K562 (cell line): Measurements from ENCODE around the gene UBL5. TPM values are rescaled to one million over a fixed set of nuclear protein-coding genes. Genes with fewer than 3 reads are reported as not detected.
A peak's percentile ranks its signal among the peaks of the same experiment; 100 is the strongest.

Experiments
- ATAC-seq: fragments of 200-7000 bp; cut with Tn5 transposase; 3 replicates; pipeline ENCODE4 v1.9.1; 2020; ENCODE audit warnings: moderate library complexity
- BruUV-seq: library from RNA; stranded (reverse); fragments of 400-500 nt; replicated peaks from 2 replicates; lab custom pipeline; 2021; lab: Mats Ljungman, UMichigan
- CTCF ChIA-PET: fragments of 300-600 bp; formaldehyde crosslinking; extraction: SDS; loops from one replicate; lab custom pipeline; 2021; ENCODE audit warnings: low intra/inter-chr PET ratio; lab: Yijun Ruan, JAX
- POLR2A ChIA-PET: fragments of 300-600, 350-650 bp; sonication (Branson Sonifier 250); formaldehyde crosslinking; extraction: SDS; loops from one replicate; lab custom pipeline; 2021; ENCODE audit warnings: antibody characterized with exemption, inconsistent platforms; lab: Yijun Ruan, JAX
- DNase-seq, 4 experiments: peaks; one replicate each; pipeline versions ENCODE4 v3.0.0 to v3.0.0-alpha.2; 2011 to 2018; ENCODE audit warnings: low spot score in 3 of 4, mixed read lengths in 3 of 4; ENCODE audit errors: extremely low read depth in 1 of 4
- FAIRE-seq: peaks from 2 replicates; lab custom pipeline; 2011; peaks lifted over from hg19 to GRCh38; lab: Jason Lieb, UNC
- H2AFZ ChIP-seq: 2 replicates; pipeline ENCODE4 v1.6.0; 2011; ENCODE audit warnings: low read depth, low read length, control low read depth, inconsistent platforms
- H3K27ac ChIP-seq: fragments of 200-600 bp; 3 replicates; pipeline ENCODE4 v1.8.0; 2011; ENCODE audit warnings: low read depth, mild to moderate bottlenecking, control low read depth, inconsistent platforms, low read length, moderate library complexity, mixed read lengths; ENCODE audit errors: extremely low read depth
- H3K27me3 ChIP-seq, 2 experiments: fragments of 300-600 bp in 1 of 2; 2 replicates in 1 of 2; 3 replicates in 1 of 2; pipeline versions ENCODE4 v1.6.0 to v1.8.0; 2011; ENCODE audit warnings: inconsistent platforms in 2 of 2, low read length in 2 of 2, mild to moderate bottlenecking in 1 of 2, mixed read lengths in 1 of 2, moderate library complexity in 1 of 2; ENCODE audit not compliant: control insufficient read depth in 2 of 2, insufficient read depth in 2 of 2
- H3K36me3 ChIP-seq: fragments of 300-600 bp; 3 replicates; pipeline ENCODE4 v1.8.0; 2011; ENCODE audit warnings: mild to moderate bottlenecking, low read length, inconsistent platforms; ENCODE audit not compliant: control insufficient read depth, insufficient read depth
- H3K4me1 ChIP-seq, 2 experiments: fragments of 200-600 bp in 1 of 2; replicated peaks in 1 of 2; 2 replicates in 1 of 2; 3 replicates in 1 of 2; pipeline versions ENCODE4 v1.5.1 to v1.8.0; 2011; ENCODE audit warnings: inconsistent platforms in 2 of 2, low read length in 2 of 2, mild to moderate bottlenecking in 1 of 2, mixed read lengths in 1 of 2, moderate library complexity in 1 of 2; ENCODE audit not compliant: control insufficient read depth in 2 of 2, insufficient read depth in 2 of 2
- H3K4me2 ChIP-seq: 2 replicates; pipeline ENCODE4 v1.6.1; 2011; ENCODE audit warnings: low read length, control low read depth, inconsistent platforms, mixed read lengths; ENCODE audit not compliant: insufficient read depth
- H3K4me3 ChIP-seq: fragments of 200-600 bp; sonication (generic), shearing (Covaris generic); 2 replicates; pipeline ENCODE4 v1.5.1; 2016; ENCODE audit warnings: control low read depth, inconsistent platforms
- H3K79me2 ChIP-seq: fragments of 200-600 bp; 3 replicates; pipeline ENCODE4 v1.8.0; 2011; ENCODE audit warnings: low read length, inconsistent platforms; ENCODE audit not compliant: control insufficient read depth, insufficient read depth
- H3K9ac ChIP-seq, 2 experiments: 2 replicates each; pipeline versions ENCODE4 v1.6.0 to v1.6.1; 2011; ENCODE audit warnings: low read depth in 2 of 2, low read length in 2 of 2, control low read depth in 1 of 2, inconsistent platforms in 1 of 2, mild to moderate bottlenecking in 1 of 2, mixed read lengths in 1 of 2; ENCODE audit not compliant: insufficient read depth in 1 of 2
- H3K9me1 ChIP-seq: one replicate; pipeline ENCODE4 v1.6.0; 2011; ENCODE audit warnings: inconsistent platforms, mild to moderate bottlenecking, low read length, moderate library complexity; ENCODE audit not compliant: control insufficient read depth, insufficient read depth
- H3K9me3 ChIP-seq: replicated peaks from 2 replicates; pipeline ENCODE4 v1.5.1; 2011; ENCODE audit warnings: low read depth, low read length, inconsistent platforms; ENCODE audit not compliant: control insufficient read depth, insufficient read depth
- H4K20me1 ChIP-seq: replicated peaks from 2 replicates; pipeline ENCODE4 v1.6.1; 2011; ENCODE audit warnings: low read length, inconsistent platforms, mixed read lengths; ENCODE audit not compliant: control insufficient read depth, insufficient read depth
- ELF4 ChIP-seq: fragments of 450-650 bp; formaldehyde crosslinking; IDR thresholded peaks from 2 replicates; pipeline ENCODE4 v1.4.0; 2022; ENCODE audit warnings: missing genetic modification characterization
- MECOM ChIP-seq: fragments of 250-450 bp; sonication (Bioruptor Pico); IDR thresholded peaks from 2 replicates; pipeline ENCODE4 v1.8.0; 2022; ENCODE audit warnings: inconsistent platforms
- MTF1 ChIP-seq: fragments of 250-450 bp; sonication (Bioruptor Pico); IDR thresholded peaks from 2 replicates; pipeline ENCODE4 v1.9.0; 2021; ENCODE audit warnings: moderate library complexity, mild to moderate bottlenecking, inconsistent platforms, borderline replicate concordance
- SREBF2 ChIP-seq: sonication (generic); formaldehyde crosslinking; IDR thresholded peaks from 2 replicates; pipeline ENCODE4 v1.4.0; 2020; ENCODE audit warnings: mild to moderate bottlenecking, missing genetic modification reagents
- TCF3 ChIP-seq: sonication (generic); formaldehyde crosslinking; IDR thresholded peaks from 2 replicates; pipeline ENCODE4 v1.4.0; 2020; ENCODE audit warnings: mild to moderate bottlenecking, missing genetic modification reagents
- ZBED1 ChIP-seq: IDR thresholded peaks from 2 replicates; pipeline ENCODE4 v1.6.1; 2014
- ZFX ChIP-seq: sonication (generic); formaldehyde crosslinking; IDR thresholded peaks from 2 replicates; pipeline ENCODE4 v1.8.0; 2022; ENCODE audit warnings: mild to moderate bottlenecking, missing genetic modification reagents, moderate library complexity
- ZNF174 ChIP-seq: fragments of 250-450 bp; sonication (Bioruptor Pico); IDR thresholded peaks from 2 replicates; pipeline ENCODE4 v1.4.0; 2020; ENCODE audit warnings: mild to moderate bottlenecking
- ZNF717 ChIP-seq: fragments of 250-450 bp; sonication (Bioruptor Pico); IDR thresholded peaks from 2 replicates; pipeline ENCODE4 v1.5.0; 2021
- WGBS: fragments of 100-300 bp; shearing (Covaris generic); methylation state at CpG from one replicate; pipeline ENCODE4 v1.1.6; 2016; ENCODE audit warnings: low coverage, mixed read lengths; ENCODE audit not compliant: insufficient coverage; ENCODE audit errors: missing lambda C conversion rate; 5-methylcytosine and 5-hydroxymethylcytosine counted together
- in situ Hi-C: fragments of 300-500 bp; cut with MboI; formaldehyde crosslinking; loops from 4 replicates; pipeline ENCODE4 v1.15.0; 2018; ENCODE audit warnings: inconsistent platforms, mixed read lengths
- intact Hi-C: fragments of 100-400 bp; cut with micrococcal nuclease; formaldehyde crosslinking; loops from 2 replicates; pipeline ENCODE4 v1.14.2; 2022
- polyA plus RNA-seq, 8 experiments: library from polyadenylated mRNA; depleted of rRNA in 4 of 8; stranded (reverse) in 5 of 8; unstranded in 3 of 8; fragments of >200 nt; fragmentation: Nextera tagmentation in 2 of 8; fragmentation: Illumina TruSeq in 1 of 8; extraction: Ambion mirVana in 2 of 8; extraction: Trizol in 1 of 8; gene quantifications; 2 replicates each; pipeline versions ENCODE4 v1.2.1 to v1.2.3, GENCODE V29; 2011 to 2014; ENCODE audit warnings: inconsistent platforms in 1 of 8, missing spikeins in 1 of 8
- total RNA-seq, 7 experiments: library from RNA; depleted of rRNA in 6 of 7; stranded (reverse); fragments of >200 nt in 6 of 7; fragmentation: Illumina TruSeq in 2 of 7; extraction: Trizol in 2 of 7; gene quantifications; 2 replicates each; pipeline versions ENCODE4 v1.2.1 to v1.2.3, GENCODE V29; 2011 to 2021; ENCODE audit warnings: low replicate concordance in 1 of 7
- TF ChIP-seq, protein P1 (sequence below): sonication (generic); formaldehyde crosslinking; IDR thresholded peaks from 2 replicates; pipeline ENCODE4 v1.8.0; 2022; ENCODE audit warnings: missing genetic modification reagents, mild to moderate bottlenecking, moderate library complexity, borderline replicate concordance
- TF ChIP-seq, protein P2 (sequence below): fragments of 250-450 bp; sonication (Bioruptor Pico); IDR thresholded peaks from 2 replicates; pipeline ENCODE4 v1.8.0; 2022; ENCODE audit warnings: moderate library complexity, mild to moderate bottlenecking, inconsistent platforms

UBL5 gene
- total and polyA plus RNA-seq, 9 of the 15 experiments (the other 6 are each of a cell fraction or from before 2014, with no cell fraction given) = 410 to 1,266 (median 613) TPM

- no peak for TF ChIP-seq ZNF174 (CRISPR knock-in tag)
- TF ChIP-seq SREBF2 (CRISPR knock-in tag) = no peak
- no peak for TF ChIP-seq MECOM
- no peak for TF ChIP-seq ELF4 (CRISPR knock-in tag)
- TF ChIP-seq, protein P1, sequence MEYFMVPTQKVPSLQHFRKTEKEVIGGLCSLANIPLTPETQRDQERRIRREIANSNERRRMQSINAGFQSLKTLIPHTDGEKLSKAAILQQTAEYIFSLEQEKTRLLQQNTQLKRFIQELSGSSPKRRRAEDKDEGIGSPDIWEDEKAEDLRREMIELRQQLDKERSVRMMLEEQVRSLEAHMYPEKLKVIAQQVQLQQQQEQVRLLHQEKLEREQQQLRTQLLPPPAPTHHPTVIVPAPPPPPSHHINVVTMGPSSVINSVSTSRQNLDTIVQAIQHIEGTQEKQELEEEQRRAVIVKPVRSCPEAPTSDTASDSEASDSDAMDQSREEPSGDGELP = no peak
- no peak for TF ChIP-seq ZNF717 (CRISPR knock-in tag)
- TF ChIP-seq TCF3 (CRISPR knock-in tag) = no peak
- TF ChIP-seq MTF1 = no peak
- TF ChIP-seq, protein P2, sequence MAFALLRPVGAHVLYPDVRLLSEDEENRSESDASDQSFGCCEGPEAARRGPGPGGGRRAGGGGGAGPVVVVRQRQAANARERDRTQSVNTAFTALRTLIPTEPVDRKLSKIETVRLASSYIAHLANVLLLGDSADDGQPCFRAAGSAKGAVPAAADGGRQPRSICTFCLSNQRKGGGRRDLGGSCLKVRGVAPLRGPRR = no peak
Observed at GRCh38 chr19:9823816-9824215, 3.9 kb upstream of the UBL5 start (continued).

DNA sequence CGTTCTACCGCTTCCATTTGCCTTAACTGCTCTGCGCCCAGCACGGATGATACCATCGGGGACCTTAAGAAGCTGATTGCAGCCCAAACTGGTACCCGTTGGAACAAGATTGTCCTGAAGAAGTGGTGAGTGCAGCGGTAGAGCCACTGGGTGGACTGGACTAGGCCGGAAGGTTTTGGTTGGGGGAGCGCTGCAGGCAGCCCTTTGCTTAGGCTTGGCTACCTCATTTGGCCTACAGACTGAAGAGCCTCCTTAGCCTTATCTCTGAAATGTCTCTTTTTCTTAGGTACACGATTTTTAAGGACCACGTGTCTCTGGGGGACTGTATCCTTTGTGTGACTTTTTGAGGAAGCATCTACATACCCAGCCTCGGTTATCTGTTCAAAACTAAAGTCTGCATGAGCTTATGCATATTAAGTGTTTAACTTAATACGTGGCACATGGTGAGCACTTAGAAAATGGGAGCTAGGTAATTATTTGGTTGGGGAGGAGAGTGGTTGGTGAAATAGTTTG is 889 bp downstream of the UBL5 start:
- peak overlapping the region; percentile 80 for H3K4me3 ChIP-seq
- H3K4me1 ChIP-seq = peaks cover 2 to 15% of the 10 kb centered on the region in 2 experiments; a peak in 3 of 5 replicates
- peaks cover 31% of the 10 kb centered on the region; the same call in 2 of the 3 replicates for H3K36me3 ChIP-seq
- POLR2A ChIA-PET = interaction anchor here (0.5 to 0.9 kb wide), 3 partner anchors 70 to 1699 kb away, joined by 3 to 4 read pairs (median 3); partner anchors contain the start of gene ZNF561
- WGBS = under 1% methylated on average over 13 of the region's 13 CpGs
- H3K9ac ChIP-seq = peak overlapping the region; percentile 88 to 99
- H3K9me3 ChIP-seq = no peaks in the 10 kb centered on the region
- intact Hi-C loops = no loop called here
- H2AFZ ChIP-seq = no peak overlapping the region
- no peaks in the 10 kb centered on the region for H3K27me3 ChIP-seq
- CTCF ChIA-PET = no interaction called here
- no peaks in the 10 kb centered on the region; the same call in 1 of the 2 replicates for H4K20me1 ChIP-seq
- in situ Hi-C loops = no loop called here
- peak; percentile 45 for ATAC-seq
- no TSS peak for BruUV-seq
- TF ChIP-seq ZFX (CRISPR knock-in tag) = peak; percentile 3; the same call in 1 of the 2 replicates
- TF ChIP-seq ZBED1 = no peak
- TF ChIP-seq, all 486 proteins: peak for 1
- peak in 1 of 4 experiments; percentile 45 for DNase-seq
- Histone ChIP-seq H3K79me2 (peaks cover 46% of the 10 kb centered on the region), H3K9me1 (no peaks in the 10 kb centered on the region), H3K27ac (peak overlapping the region; percentile 66), H3K4me2 (peak overlapping the region; percentile 90)
- FAIRE-seq = no peak
